ENCODE results near the gene MED15. TPM values are rescaled to one million over a fixed set of nuclear protein-coding genes. Genes with fewer than 3 reads are reported as not detected.

MED15 gene
- total RNA-seq, 2 donors from 2014 or later, result 61.4 to 62.7 TPM

GRCh38 chr22:20567993-20568417 lies 60.6 kb downstream of the MED15 start:
- peaks cover 79% of the 10 kb centered on the region for H3K36me3 ChIP-seq (ENCODE audit: control insufficient read depth, insufficient read depth, low read length)
- H3K27me3 Mint-ChIP-seq (ENCODE audit: insufficient read depth), result no peaks in the 10 kb centered on the region
- peaks cover 61% of the 10 kb centered on the region for H3K36me3 Mint-ChIP-seq (ENCODE audit: low read depth)
- H3K4me1 Mint-ChIP-seq, result peaks cover 2% of the 10 kb centered on the region
- no peaks in the 10 kb centered on the region for H3K4me1 ChIP-seq (ENCODE audit: control insufficient read depth, insufficient read depth, low read length)
- no peak overlapping the region for H3K27ac ChIP-seq (ENCODE audit: low read depth, low read length)
- H3K27ac Mint-ChIP-seq, result no peak overlapping the region
- H3K4me3 ChIP-seq (ENCODE audit: low read length), result no peak overlapping the region
- no peaks in the 10 kb centered on the region for H3K27me3 ChIP-seq (ENCODE audit: control insufficient read depth, insufficient read depth, low read length, poor library complexity, severe bottlenecking)
- no peak overlapping the region for H3K9ac ChIP-seq (ENCODE audit: extremely low read depth, low read length, poor library complexity, severe bottlenecking)
- H3K9me3 Mint-ChIP-seq, result no peaks in the 10 kb centered on the region
- no peak overlapping the region for H3K4me3 Mint-ChIP-seq
- peak; percentile 76 for DNase-seq
- TF ChIP-seq CTCF (conservative IDR thresholded peaks at IDR 0.05), result peak; percentile 69
- WGBS, 2 experiments (ENCODE audit: insufficient coverage in 1 of 2, insufficient read length in 1 of 2), result 85 to 95% methylated on average over 3 to 5 of the region's 5 CpGs
- H3K9me3 ChIP-seq (ENCODE audit: control insufficient read depth, low read length), result no peaks in the 10 kb centered on the region

- 93 to 100% methylated on average over 7 to 9 of the region's 9 CpGs for WGBS, 2 experiments (ENCODE audit: insufficient coverage in 1 of 2, insufficient read length in 1 of 2)
- no peak for TF ChIP-seq CTCF (conservative IDR thresholded peaks at IDR 0.05)
- Mint-ChIP-seq H3K36me3 (ENCODE audit: low read depth) (peaks cover 66% of the 10 kb centered on the region), H3K27ac (no peak overlapping the region), H3K27me3 (ENCODE audit: insufficient read depth) (no peaks in the 10 kb centered on the region), H3K4me3 (no peak overlapping the region), H3K4me1 (peaks cover 2% of the 10 kb centered on the region), H3K9me3 (no peaks in the 10 kb centered on the region)
- Histone ChIP-seq H3K27ac (ENCODE audit: low read depth, low read length) (no peak overlapping the region), H3K4me1 (ENCODE audit: control insufficient read depth, insufficient read depth, low read length) (no peaks in the 10 kb centered on the region), H3K27me3 (ENCODE audit: control insufficient read depth, insufficient read depth, low read length, poor library complexity, severe bottlenecking) (no peaks in the 10 kb centered on the region), H3K9me3 (ENCODE audit: control insufficient read depth, low read length) (no peaks in the 10 kb centered on the region), H3K36me3 (ENCODE audit: control insufficient read depth, insufficient read depth, low read length) (peaks cover 79% of the 10 kb centered on the region), H3K4me3 (ENCODE audit: low read length) (no peak overlapping the region), H3K9ac (ENCODE audit: extremely low read depth, low read length, poor library complexity, severe bottlenecking) (no peak overlapping the region)
- DNase-seq, result no peak
Observed at GRCh38 chr22:20568502-20569058, 61.2 kb downstream of the MED15 start.

- H3K4me3 Mint-ChIP-seq, result no peak overlapping the region
- WGBS, 2 experiments (ENCODE audit: insufficient coverage in 1 of 2, insufficient read length in 1 of 2), result 92 to 93% methylated on average over 13 to 20 of the region's 20 CpGs
Observed at GRCh38 chr22:20569059-20570058, 61.9 kb downstream of the MED15 start.

More at GRCh38 chr22:20569059-20570058, 61.9 kb downstream of the MED15 start:
- H3K27me3 Mint-ChIP-seq (ENCODE audit: insufficient read depth), result no peaks in the 10 kb centered on the region
- H3K9ac ChIP-seq (ENCODE audit: extremely low read depth, low read length, poor library complexity, severe bottlenecking), result no peak overlapping the region
- no peaks in the 10 kb centered on the region for H3K4me1 Mint-ChIP-seq
- H3K36me3 ChIP-seq (ENCODE audit: control insufficient read depth, insufficient read depth, low read length), result peaks cover 85% of the 10 kb centered on the region
- H3K9me3 ChIP-seq (ENCODE audit: control insufficient read depth, low read length), result no peaks in the 10 kb centered on the region
- peaks cover 71% of the 10 kb centered on the region for H3K36me3 Mint-ChIP-seq (ENCODE audit: low read depth)
- H3K4me3 ChIP-seq (ENCODE audit: low read length), result no peak overlapping the region
- H3K27me3 ChIP-seq (ENCODE audit: control insufficient read depth, insufficient read depth, low read length, poor library complexity, severe bottlenecking), result no peaks in the 10 kb centered on the region
- no peaks in the 10 kb centered on the region for H3K4me1 ChIP-seq (ENCODE audit: control insufficient read depth, insufficient read depth, low read length)
- DNase-seq, result no peak
- no peak for TF ChIP-seq CTCF (conservative IDR thresholded peaks at IDR 0.05)
- no peak overlapping the region for H3K27ac ChIP-seq (ENCODE audit: low read depth, low read length)
- H3K9me3 Mint-ChIP-seq, result no peaks in the 10 kb centered on the region
- no peak overlapping the region for H3K27ac Mint-ChIP-seq

Data from endodermal cell (in vitro differentiated cells).